Esophagus muscularis mucosa (tissue), 4 donors: ENCODE results near the gene BCL7C.

ENCODE experiments used
- CTCF ChIP-seq, 3 experiments: fragments of 200-600 bp in 2 of 3; fragments of 450-650 bp in 1 of 3; sonication (generic) in 2 of 3; IDR thresholded peaks; one replicate each; pipeline ENCODE4 v1.5.1; 2017 to 2019; ENCODE audit warnings: antibody characterized with exemption in 3 of 3, mild to moderate bottlenecking in 2 of 3, moderate library complexity in 1 of 3
- EP300 ChIP-seq: sonication (generic); formaldehyde crosslinking; IDR thresholded peaks from one replicate; pipeline ENCODE4 v1.6.1; 2017; ENCODE audit warnings: antibody characterized with exemption
- POLR2A ChIP-seq: fragments of 450-650 bp; IDR thresholded peaks from one replicate; pipeline ENCODE4 v1.6.1; 2017; ENCODE audit warnings: antibody characterized with exemption, moderate library complexity, mild to moderate bottlenecking, low read depth
- POLR2AphosphoS5 ChIP-seq, 2 donors: sonication (generic); formaldehyde crosslinking; IDR thresholded peaks; one replicate each; pipeline ENCODE4 v1.6.1; 2017; ENCODE audit warnings: antibody characterized with exemption in 2 of 2

DNA sequence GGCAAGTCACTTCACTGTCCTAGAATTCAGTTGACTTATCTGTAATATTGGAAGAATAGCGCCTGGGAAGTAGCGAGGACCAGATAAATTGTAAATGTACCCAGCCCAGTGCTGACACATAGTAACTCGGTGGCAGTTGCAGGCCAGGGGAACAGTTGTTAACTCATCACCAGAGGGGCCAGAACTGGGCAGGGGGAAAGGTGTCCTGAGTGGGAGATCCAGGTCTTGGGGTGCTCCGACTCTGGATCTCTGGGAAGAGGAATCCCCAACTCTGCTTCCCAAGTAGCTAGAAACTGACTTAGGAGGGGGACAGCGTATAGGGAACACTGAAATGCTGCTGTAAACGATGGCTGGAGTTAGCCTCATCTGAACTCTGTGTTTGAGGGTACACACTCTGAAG lies 23.0 kb downstream of the BCL7C start:
- no peak for TF ChIP-seq EP300
- TF ChIP-seq POLR2AphosphoS5 (IDR thresholded peaks at IDR 0.05): no peak
- TF ChIP-seq CTCF (IDR thresholded peaks at IDR 0.05): no peak
- no peak for TF ChIP-seq POLR2A
